SK-N-SH treated with all-trans-retinoic acid at 6 μM for 48 hours (cell line): Measurements from ENCODE around the gene MYH14.

Experiments used
- ATAC-seq: fragments of 200-7000 bp; cut with Tn5 transposase; 3 replicates; pipeline ENCODE4 v1.9.1; 2020; ENCODE audit warnings: mild to moderate bottlenecking, moderate library complexity
- ARNTL ChIP-seq: fragments of 450-650 bp; formaldehyde crosslinking; IDR thresholded peaks from 2 replicates; pipeline ENCODE4 v1.5.0; 2020; ENCODE audit warnings: low read depth, mild to moderate bottlenecking, moderate library complexity, borderline replicate concordance
- BACH2 ChIP-seq: fragments of 250-450 bp; sonication (Bioruptor Pico); IDR thresholded peaks from 2 replicates; pipeline ENCODE4 v1.9.0; 2021; ENCODE audit warnings: mild to moderate bottlenecking, borderline replicate concordance
- CSDC2 ChIP-seq: fragments of 250-450 bp; sonication (Bioruptor Pico); IDR thresholded peaks from 2 replicates; pipeline ENCODE4 v1.5.0; 2020; ENCODE audit warnings: mild to moderate bottlenecking, moderate library complexity
- ESRRG ChIP-seq: fragments of 250-450 bp; sonication (Bioruptor Pico); IDR thresholded peaks from 2 replicates; pipeline ENCODE4 v1.6.1; 2021; ENCODE audit warnings: mild to moderate bottlenecking
- GLIS3 ChIP-seq: fragments of 250-450 bp; sonication (Bioruptor Pico); IDR thresholded peaks from 2 replicates; pipeline ENCODE4 v1.5.0; 2020; ENCODE audit warnings: mild to moderate bottlenecking, moderate library complexity
- OSR1 ChIP-seq: fragments of 250-450 bp; sonication (Bioruptor Pico); IDR thresholded peaks from 2 replicates; pipeline ENCODE4 v1.8.0; 2022; ENCODE audit warnings: moderate library complexity, mild to moderate bottlenecking, inconsistent platforms
- PPARA ChIP-seq: fragments of 250-450 bp; sonication (Bioruptor Pico); IDR thresholded peaks from 2 replicates; pipeline ENCODE4 v1.5.0; 2020; ENCODE audit warnings: mild to moderate bottlenecking, borderline replicate concordance
- RARB ChIP-seq: fragments of 250-450 bp; sonication (Bioruptor Pico); IDR thresholded peaks from 2 replicates; pipeline ENCODE4 v1.8.0; 2021; ENCODE audit warnings: mild to moderate bottlenecking, moderate library complexity
- SNAI2 ChIP-seq: fragments of 250-450 bp; sonication (Bioruptor Pico); IDR thresholded peaks from 2 replicates; pipeline ENCODE4 v1.5.0; 2020; ENCODE audit warnings: mild to moderate bottlenecking, moderate library complexity
- TCF4 ChIP-seq: fragments of 250-450 bp; sonication (Bioruptor Pico); IDR thresholded peaks from 2 replicates; pipeline ENCODE4 v1.8.0; 2021; ENCODE audit warnings: mild to moderate bottlenecking, moderate library complexity, borderline replicate concordance
- TOX ChIP-seq: fragments of 250-450 bp; sonication (Bioruptor Pico); IDR thresholded peaks from 2 replicates; pipeline ENCODE4 v1.8.0; 2021; ENCODE audit warnings: mild to moderate bottlenecking, moderate library complexity, borderline replicate concordance
- ZC3H10 ChIP-seq: fragments of 250-450 bp; sonication (Bioruptor Pico); IDR thresholded peaks from 2 replicates; pipeline ENCODE4 v1.5.1; 2021; ENCODE audit warnings: mild to moderate bottlenecking, moderate library complexity
- ZFP30 ChIP-seq: fragments of 450-650 bp; formaldehyde crosslinking; IDR thresholded peaks from 2 replicates; pipeline ENCODE4 v1.5.0; 2022; ENCODE audit warnings: mild to moderate bottlenecking, moderate library complexity
- ZNF565 ChIP-seq: fragments of 450-650 bp; formaldehyde crosslinking; conservative IDR thresholded peaks from 2 replicates; pipeline ENCODE4 v1.5.0; 2020; ENCODE audit warnings: low read depth, mild to moderate bottlenecking, moderate library complexity
- ZNF70 ChIP-seq: fragments of 450-650 bp; formaldehyde crosslinking; IDR thresholded peaks from 2 replicates; pipeline ENCODE4 v1.5.0; 2020; ENCODE audit warnings: mild to moderate bottlenecking, moderate library complexity
- ZNF8 ChIP-seq: fragments of 450-650 bp; formaldehyde crosslinking; IDR thresholded peaks from 2 replicates; pipeline ENCODE4 v1.5.0; 2020; ENCODE audit warnings: mild to moderate bottlenecking, moderate library complexity
- TF ChIP-seq, protein P1 (sequence below): fragments of 250-450 bp; sonication (Bioruptor Pico); IDR thresholded peaks from 2 replicates; pipeline ENCODE4 v1.8.0; 2020; ENCODE audit warnings: mild to moderate bottlenecking, moderate library complexity, borderline replicate concordance
- TF ChIP-seq, protein P2 (sequence below): fragments of 250-450 bp; sonication (Bioruptor Pico); IDR thresholded peaks from 2 replicates; pipeline ENCODE4 v1.8.0; 2021; ENCODE audit warnings: low read depth, mild to moderate bottlenecking, moderate library complexity, borderline replicate concordance
- TF ChIP-seq, protein P3 (sequence below): fragments of 250-450 bp; sonication (Bioruptor Pico); IDR thresholded peaks from 2 replicates; pipeline ENCODE4 v1.5.0; 2020; ENCODE audit warnings: mild to moderate bottlenecking, moderate library complexity
- TF ChIP-seq, protein P4 (sequence below): fragments of 250-450 bp; sonication (Bioruptor Pico); IDR thresholded peaks from 2 replicates; pipeline ENCODE4 v1.5.1; 2020; ENCODE audit warnings: low read depth, mild to moderate bottlenecking, moderate library complexity
- TF ChIP-seq, protein P5 (sequence below): fragments of 250-450 bp; sonication (Bioruptor Pico); IDR thresholded peaks from 2 replicates; pipeline ENCODE4 v1.5.1; 2021; ENCODE audit warnings: mild to moderate bottlenecking, moderate library complexity

The MYH14 gene

DNA sequence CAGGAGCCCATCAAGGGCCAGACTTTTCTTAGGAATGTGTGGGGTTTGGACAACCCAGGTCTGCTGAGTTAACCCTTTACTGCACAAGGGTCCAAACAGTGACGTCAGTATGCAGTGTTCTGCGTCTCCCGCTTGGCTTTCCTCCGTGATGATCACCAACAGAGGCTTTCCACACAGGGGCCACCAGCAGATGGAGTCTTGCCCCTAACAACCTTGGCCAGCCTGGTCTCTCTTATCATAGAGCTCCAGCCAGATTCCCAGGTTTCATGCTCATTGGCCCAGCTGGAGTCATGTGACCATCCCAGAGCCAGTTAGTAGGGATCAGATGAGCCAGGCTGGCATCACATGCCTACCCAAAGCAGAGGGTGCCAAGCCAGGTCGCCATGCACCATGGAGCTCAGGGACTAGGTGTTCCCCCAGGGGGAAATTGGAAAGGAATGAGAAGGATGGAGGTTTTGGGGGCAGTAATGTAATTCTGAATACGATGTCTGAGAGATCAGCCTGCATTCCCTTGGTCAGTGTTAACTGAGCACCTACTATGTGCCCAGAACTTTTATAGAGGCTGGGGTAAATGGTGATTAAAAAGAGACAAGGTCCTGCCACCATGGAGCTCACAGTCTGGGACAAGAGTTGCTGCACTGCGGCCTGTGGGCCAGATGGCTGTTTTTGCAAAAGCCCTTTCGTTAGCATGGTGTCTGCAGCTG lies 61.2 kb downstream of the MYH14 start (continued):
- no peak for TF ChIP-seq PPARA (CRISPR knock-in tag)
- TF ChIP-seq ZNF8 = no peak
- TF ChIP-seq, protein P1, sequence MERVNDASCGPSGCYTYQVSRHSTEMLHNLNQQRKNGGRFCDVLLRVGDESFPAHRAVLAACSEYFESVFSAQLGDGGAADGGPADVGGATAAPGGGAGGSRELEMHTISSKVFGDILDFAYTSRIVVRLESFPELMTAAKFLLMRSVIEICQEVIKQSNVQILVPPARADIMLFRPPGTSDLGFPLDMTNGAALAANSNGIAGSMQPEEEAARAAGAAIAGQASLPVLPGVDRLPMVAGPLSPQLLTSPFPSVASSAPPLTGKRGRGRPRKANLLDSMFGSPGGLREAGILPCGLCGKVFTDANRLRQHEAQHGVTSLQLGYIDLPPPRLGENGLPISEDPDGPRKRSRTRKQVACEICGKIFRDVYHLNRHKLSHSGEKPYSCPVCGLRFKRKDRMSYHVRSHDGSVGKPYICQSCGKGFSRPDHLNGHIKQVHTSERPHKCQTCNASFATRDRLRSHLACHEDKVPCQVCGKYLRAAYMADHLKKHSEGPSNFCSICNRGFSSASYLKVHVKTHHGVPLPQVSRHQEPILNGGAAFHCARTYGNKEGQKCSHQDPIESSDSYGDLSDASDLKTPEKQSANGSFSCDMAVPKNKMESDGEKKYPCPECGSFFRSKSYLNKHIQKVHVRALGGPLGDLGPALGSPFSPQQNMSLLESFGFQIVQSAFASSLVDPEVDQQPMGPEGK (CRISPR knock-in tag) = no peak
- TF ChIP-seq ZNF70 = no peak
- TF ChIP-seq, protein P2, sequence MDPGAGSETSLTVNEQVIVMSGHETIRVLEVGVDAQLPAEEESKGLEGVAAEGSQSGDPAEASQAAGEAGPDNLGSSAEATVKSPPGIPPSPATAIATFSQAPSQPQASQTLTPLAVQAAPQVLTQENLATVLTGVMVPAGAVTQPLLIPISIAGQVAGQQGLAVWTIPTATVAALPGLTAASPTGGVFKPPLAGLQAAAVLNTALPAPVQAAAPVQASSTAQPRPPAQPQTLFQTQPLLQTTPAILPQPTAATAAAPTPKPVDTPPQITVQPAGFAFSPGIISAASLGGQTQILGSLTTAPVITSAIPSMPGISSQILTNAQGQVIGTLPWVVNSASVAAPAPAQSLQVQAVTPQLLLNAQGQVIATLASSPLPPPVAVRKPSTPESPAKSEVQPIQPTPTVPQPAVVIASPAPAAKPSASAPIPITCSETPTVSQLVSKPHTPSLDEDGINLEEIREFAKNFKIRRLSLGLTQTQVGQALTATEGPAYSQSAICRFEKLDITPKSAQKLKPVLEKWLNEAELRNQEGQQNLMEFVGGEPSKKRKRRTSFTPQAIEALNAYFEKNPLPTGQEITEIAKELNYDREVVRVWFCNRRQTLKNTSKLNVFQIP (CRISPR knock-in tag) = no peak
- no peak for TF ChIP-seq ZC3H10 (CRISPR knock-in tag)
- no peak for TF ChIP-seq ESRRG (CRISPR knock-in tag)
- TF ChIP-seq ZFP30 (CRISPR knock-in tag) = no peak
- TF ChIP-seq, all 23 proteins: peak for 0

DNA sequence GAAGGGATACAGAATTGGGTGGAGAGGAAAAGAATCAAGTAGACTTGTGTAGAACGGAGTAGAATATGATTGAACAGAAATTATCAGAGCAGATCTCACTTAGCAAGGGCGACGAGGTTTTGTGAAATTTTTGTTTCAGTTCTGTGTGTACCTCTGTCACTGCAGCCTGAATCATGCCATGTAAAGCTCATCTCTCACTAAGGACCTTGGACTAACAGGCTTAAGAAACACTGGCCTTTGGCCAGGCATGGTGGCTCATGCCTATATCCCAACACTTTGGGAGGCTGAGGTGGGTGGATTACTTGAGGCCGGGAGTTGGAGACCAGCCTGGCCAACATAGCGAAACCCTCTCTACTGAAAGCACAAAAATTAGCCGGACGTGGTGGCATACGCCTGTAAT lies 62.6 kb downstream of the MYH14 start:
- ATAC-seq = no peak
- TF ChIP-seq OSR1 (no peak), TOX (CRISPR knock-in tag) (no peak), RARB (no peak), BACH2 (no peak), CSDC2 (CRISPR knock-in tag) (no peak), TCF4 (no peak), SNAI2 (CRISPR knock-in tag) (no peak), ZC3H10 (CRISPR knock-in tag) (no peak), GLIS3 (no peak), ESRRG (CRISPR knock-in tag) (no peak), ZNF8 (no peak)
- TF ChIP-seq, protein P3, sequence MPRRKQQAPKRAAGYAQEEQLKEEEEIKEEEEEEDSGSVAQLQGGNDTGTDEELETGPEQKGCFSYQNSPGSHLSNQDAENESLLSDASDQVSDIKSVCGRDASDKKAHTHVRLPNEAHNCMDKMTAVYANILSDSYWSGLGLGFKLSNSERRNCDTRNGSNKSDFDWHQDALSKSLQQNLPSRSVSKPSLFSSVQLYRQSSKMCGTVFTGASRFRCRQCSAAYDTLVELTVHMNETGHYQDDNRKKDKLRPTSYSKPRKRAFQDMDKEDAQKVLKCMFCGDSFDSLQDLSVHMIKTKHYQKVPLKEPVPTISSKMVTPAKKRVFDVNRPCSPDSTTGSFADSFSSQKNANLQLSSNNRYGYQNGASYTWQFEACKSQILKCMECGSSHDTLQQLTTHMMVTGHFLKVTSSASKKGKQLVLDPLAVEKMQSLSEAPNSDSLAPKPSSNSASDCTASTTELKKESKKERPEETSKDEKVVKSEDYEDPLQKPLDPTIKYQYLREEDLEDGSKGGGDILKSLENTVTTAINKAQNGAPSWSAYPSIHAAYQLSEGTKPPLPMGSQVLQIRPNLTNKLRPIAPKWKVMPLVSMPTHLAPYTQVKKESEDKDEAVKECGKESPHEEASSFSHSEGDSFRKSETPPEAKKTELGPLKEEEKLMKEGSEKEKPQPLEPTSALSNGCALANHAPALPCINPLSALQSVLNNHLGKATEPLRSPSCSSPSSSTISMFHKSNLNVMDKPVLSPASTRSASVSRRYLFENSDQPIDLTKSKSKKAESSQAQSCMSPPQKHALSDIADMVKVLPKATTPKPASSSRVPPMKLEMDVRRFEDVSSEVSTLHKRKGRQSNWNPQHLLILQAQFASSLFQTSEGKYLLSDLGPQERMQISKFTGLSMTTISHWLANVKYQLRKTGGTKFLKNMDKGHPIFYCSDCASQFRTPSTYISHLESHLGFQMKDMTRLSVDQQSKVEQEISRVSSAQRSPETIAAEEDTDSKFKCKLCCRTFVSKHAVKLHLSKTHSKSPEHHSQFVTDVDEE = no peak
- TF ChIP-seq, protein P4, sequence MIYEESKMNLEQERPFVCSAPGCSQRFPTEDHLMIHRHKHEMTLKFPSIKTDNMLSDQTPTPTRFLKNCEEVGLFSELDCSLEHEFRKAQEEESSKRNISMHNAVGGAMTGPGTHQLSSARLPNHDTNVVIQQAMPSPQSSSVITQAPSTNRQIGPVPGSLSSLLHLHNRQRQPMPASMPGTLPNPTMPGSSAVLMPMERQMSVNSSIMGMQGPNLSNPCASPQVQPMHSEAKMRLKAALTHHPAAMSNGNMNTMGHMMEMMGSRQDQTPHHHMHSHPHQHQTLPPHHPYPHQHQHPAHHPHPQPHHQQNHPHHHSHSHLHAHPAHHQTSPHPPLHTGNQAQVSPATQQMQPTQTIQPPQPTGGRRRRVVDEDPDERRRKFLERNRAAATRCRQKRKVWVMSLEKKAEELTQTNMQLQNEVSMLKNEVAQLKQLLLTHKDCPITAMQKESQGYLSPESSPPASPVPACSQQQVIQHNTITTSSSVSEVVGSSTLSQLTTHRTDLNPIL (CRISPR knock-in tag) = no peak

DNA sequence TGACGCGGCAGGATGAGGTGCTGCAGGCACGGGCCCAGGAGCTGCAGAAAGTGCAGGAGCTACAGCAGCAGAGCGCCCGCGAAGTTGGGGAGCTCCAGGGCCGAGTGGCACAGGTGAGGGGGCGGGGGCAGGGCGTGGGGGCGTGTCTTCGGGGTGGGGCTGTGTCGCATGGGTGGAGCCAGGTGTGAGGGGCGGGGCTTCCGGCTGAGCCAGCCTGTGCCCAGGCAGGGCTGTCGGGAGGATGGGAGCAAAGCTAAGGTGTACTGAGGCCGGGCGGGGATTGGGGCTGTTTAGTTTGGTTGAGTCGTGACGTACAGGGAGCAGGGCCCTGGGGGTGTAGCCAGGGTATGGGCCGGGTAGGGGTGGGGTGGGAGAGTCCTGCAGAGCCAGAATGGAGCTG lies 63.5 kb downstream of the MYH14 start:
- ATAC-seq = no peak
- TF ChIP-seq ZNF565 (CRISPR knock-in tag) = no peak

DNA sequence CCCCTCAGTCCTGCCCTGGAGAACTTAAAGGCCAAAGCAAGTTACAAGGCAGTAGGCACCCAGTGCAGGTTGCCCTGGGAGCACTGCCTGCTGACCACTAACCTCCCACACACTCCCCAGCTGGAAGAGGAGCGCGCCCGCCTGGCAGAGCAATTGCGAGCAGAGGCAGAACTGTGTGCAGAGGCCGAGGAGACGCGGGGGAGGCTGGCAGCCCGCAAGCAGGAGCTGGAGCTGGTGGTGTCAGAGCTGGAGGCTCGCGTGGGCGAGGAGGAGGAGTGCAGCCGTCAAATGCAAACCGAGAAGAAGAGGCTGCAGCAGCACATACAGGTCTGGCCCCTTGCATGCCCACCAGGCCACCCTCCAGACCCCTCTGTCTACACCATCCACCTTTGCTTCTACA lies 64.6 kb downstream of the MYH14 start:
- no peak for ATAC-seq
- TF ChIP-seq, protein P4 (CRISPR knock-in tag) = no peak
- TF ChIP-seq ZNF70 = no peak
- TF ChIP-seq, protein P1 (CRISPR knock-in tag) = no peak
- no peak for TF ChIP-seq ZNF8
- TF ChIP-seq SNAI2 (CRISPR knock-in tag) = no peak
- no peak for TF ChIP-seq ARNTL (CRISPR knock-in tag)
- TF ChIP-seq RARB = no peak
- TF ChIP-seq, protein P5, sequence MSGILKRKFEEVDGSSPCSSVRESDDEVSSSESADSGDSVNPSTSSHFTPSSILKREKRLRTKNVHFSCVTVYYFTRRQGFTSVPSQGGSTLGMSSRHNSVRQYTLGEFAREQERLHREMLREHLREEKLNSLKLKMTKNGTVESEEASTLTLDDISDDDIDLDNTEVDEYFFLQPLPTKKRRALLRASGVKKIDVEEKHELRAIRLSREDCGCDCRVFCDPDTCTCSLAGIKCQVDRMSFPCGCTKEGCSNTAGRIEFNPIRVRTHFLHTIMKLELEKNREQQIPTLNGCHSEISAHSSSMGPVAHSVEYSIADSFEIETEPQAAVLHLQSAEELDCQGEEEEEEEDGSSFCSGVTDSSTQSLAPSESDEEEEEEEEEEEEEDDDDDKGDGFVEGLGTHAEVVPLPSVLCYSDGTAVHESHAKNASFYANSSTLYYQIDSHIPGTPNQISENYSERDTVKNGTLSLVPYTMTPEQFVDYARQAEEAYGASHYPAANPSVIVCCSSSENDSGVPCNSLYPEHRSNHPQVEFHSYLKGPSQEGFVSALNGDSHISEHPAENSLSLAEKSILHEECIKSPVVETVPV = no peak
- TF ChIP-seq CSDC2 (CRISPR knock-in tag) = no peak
- TF ChIP-seq TOX (CRISPR knock-in tag) = no peak
- TF ChIP-seq, protein P2 (CRISPR knock-in tag) = no peak
